ENCODE data around the gene BCAR3. TPM values are rescaled to one million over a fixed set of nuclear protein-coding genes. Genes with fewer than 3 reads are reported as not detected.

The BCAR3 gene
- 10 to 100 TPM; 29.6 to 46.7 (median 37.0) TPM for total RNA-seq

DNA sequence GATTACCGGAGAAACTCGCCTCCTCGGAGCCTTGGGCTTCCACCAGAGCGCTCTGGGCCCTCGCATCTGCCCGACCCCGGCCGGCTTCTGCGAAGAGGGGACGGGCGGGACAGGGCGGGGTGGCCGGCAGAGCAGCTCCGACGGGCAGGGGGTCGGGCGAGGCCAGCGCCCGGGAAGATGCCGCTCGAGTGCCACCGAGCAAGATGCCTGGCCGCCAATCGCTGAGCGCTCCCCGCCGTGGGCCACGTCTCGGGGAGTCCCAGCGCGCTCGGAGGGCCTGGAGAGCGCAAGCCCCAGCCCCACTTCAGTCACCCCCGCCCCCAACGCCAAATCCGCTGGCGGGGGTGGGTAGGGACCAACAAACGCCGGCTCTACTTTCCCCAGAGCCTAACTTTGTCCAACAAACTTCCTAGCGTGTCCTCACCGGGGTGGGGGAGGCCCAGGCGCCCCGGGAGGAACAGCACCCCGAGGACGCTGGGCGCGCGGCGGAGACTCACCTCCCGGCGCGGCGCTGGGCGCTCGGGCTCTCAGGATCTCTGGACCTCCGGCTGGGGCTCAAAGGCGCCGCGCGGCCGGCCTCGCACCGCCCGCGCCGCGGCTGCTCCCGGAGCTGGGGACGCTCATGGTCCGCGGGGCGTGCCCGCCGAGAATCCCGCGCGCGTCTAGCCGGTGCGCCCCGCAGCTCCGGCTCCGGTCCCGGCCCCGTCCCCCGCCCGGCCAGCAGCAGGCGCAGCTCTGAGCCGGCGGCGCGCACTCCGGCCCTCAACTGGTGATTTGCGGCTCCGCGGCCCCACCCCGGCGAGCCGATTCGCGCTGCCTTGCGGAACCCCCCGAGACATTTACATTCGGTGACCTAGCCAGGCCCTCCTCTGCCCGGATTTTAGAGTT is at the start of gene BCAR3:
Gene BCAR3 (minus strand): TSS at position 737 of the 888 bp plus-strand sequence. CDS start 6,907 bp downstream, outside the sequence.
- Histone ChIP-seq H3K4me1 (peaks cover 5 to 35% of the 10 kb centered on the region in 2 donors), H3K36me3 (no peaks in the 10 kb centered on the region), H3K27me3 (no peaks in the 10 kb centered on the region), H3K4me3 (replicated peaks in 1 of 3) (peak within 1 kb of the TSS; percentile 66 to 78 (median 75)), H3K9me3 (no peaks in the 10 kb centered on the region), H3K27ac (peak within 1 kb of the TSS; percentile 93 to 97 (median 93))
- peak; percentile 43 to 90 for TF ChIP-seq POLR2A (IDR thresholded peaks at IDR 0.05)
- TF ChIP-seq, protein P1, sequence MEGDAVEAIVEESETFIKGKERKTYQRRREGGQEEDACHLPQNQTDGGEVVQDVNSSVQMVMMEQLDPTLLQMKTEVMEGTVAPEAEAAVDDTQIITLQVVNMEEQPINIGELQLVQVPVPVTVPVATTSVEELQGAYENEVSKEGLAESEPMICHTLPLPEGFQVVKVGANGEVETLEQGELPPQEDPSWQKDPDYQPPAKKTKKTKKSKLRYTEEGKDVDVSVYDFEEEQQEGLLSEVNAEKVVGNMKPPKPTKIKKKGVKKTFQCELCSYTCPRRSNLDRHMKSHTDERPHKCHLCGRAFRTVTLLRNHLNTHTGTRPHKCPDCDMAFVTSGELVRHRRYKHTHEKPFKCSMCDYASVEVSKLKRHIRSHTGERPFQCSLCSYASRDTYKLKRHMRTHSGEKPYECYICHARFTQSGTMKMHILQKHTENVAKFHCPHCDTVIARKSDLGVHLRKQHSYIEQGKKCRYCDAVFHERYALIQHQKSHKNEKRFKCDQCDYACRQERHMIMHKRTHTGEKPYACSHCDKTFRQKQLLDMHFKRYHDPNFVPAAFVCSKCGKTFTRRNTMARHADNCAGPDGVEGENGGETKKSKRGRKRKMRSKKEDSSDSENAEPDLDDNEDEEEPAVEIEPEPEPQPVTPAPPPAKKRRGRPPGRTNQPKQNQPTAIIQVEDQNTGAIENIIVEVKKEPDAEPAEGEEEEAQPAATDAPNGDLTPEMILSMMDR (IDR thresholded peaks at IDR 0.05): peak in 3 of 6 experiments; percentile 8 to 39 (median 31)
- WGBS, 2 donors: 0% methylated on average over 11 to 46 of the region's 105 CpGs
- intact Hi-C loops (cut with DNase I): loop anchor here (10.0 kb wide), 1 partner anchor 47 kb away; no protein-coding TSS in a partner anchor
- DNase-seq: peak; percentile 73 to 75

DNA sequence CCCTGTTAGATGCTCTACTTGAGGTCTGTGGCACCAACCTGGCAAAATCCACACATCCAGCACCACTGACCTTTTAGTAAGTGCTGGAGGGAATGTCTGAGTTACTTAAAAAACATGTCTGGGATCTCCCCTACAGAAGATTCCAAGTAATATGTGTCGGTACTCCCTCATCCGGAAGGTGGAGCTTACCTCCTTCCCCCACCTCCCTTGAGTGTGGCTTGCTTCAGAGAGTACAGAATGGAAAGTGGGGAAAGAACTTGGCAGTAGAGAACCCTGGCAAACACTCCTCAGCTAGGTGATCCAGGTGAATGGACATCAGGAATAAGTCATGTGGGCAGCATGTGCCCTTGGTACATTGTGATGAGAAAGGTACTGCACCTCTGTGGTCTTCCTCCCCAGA is 49.0 kb upstream of the BCAR3 start:
- TF ChIP-seq POLR2A (IDR thresholded peaks at IDR 0.05): peak in 1 of 2 donors; percentile 37
- TF ChIP-seq, protein P1 (IDR thresholded peaks at IDR 0.05): peak in 2 of 6 experiments; percentile 9 to 20
- H3K36me3 ChIP-seq: no peaks in the 10 kb centered on the region
- H3K4me1 ChIP-seq: peaks cover 25% of the 10 kb centered on the region in 2 donors
- peak overlapping the region; percentile 72 to 90 (median 82) for H3K27ac ChIP-seq
- no peaks in the 10 kb centered on the region for H3K27me3 ChIP-seq
- peak; percentile 87 for DNase-seq
- no peaks in the 10 kb centered on the region for H3K9me3 ChIP-seq
- H3K4me3 ChIP-seq (replicated peaks in 1 of 3): no peak overlapping the region
- WGBS, 2 donors: 27 to 39% methylated on average over 2 of the region's 2 CpGs
- intact Hi-C loops (cut with DNase I): no loop called here

DNA sequence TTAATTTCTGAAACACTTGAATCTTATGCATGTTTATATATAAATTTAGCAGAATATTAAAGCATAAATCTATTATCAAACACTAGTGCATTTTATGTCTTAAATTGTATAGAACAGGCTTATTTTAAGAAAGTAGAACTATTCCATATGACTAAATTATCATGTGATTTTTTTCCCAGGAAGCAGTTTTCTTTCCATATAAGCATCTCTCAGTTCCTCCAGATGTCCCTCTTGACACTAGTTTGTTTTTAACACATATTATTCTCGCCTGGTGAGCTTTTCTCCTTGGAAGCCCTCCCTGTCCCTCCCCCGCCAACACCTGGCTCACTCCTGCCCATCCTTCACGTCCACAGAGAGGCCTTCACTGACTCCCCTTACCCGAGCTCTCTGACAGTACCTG is 48.3 kb upstream of the BCAR3 start:
- no peak for DNase-seq
- Histone ChIP-seq H3K27ac (peak overlapping the region in 2 of 3 donors; percentile 70 to 82), H3K27me3 (no peaks in the 10 kb centered on the region), H3K4me3 (replicated peaks in 1 of 3) (no peak overlapping the region), H3K36me3 (no peaks in the 10 kb centered on the region), H3K9me3 (no peaks in the 10 kb centered on the region), H3K4me1 (peaks cover 25% of the 10 kb centered on the region in 2 donors)
- TF ChIP-seq, protein P1 (IDR thresholded peaks at IDR 0.05): no peak
- no peak for TF ChIP-seq POLR2A (IDR thresholded peaks at IDR 0.05)
- intact Hi-C loops (cut with DNase I): no loop called here
- WGBS, 2 donors: 96 to 97% methylated on average over 4 of the region's 4 CpGs

DNA sequence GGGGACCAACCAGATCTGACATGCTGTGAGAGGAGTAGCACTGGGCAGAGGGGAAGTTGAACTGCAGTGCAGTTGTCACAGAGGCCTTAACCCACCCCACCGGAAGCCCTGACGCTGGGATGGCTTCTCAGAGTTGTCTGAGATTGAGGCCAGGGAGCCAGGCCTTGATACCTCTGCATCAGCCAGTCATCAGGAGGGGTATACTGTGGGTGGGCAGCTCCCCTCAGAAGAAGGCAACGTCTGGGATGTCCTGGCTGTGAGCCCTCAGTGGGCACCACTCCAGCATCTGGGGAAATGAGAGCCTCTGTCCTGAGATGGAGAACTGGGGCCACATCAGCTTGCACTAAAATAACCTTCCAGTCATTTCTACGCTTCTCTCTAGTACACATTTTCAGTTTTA is 47.9 kb upstream of the BCAR3 start:
- no peak overlapping the region for H3K4me3 ChIP-seq (replicated peaks in 1 of 3)
- WGBS, 2 donors: 76 to 92% methylated on average over 3 to 4 of the region's 4 CpGs
- no peak for TF ChIP-seq POLR2A (IDR thresholded peaks at IDR 0.05)
- TF ChIP-seq, protein P1 (IDR thresholded peaks at IDR 0.05): no peak
- H3K27me3 ChIP-seq: no peaks in the 10 kb centered on the region
- H3K9me3 ChIP-seq: no peaks in the 10 kb centered on the region
- no peak overlapping the region for H3K27ac ChIP-seq
- H3K36me3 ChIP-seq: no peaks in the 10 kb centered on the region
- peaks cover 25% of the 10 kb centered on the region in 2 donors for H3K4me1 ChIP-seq
- no peak for DNase-seq
- intact Hi-C loops (cut with DNase I): no loop called here
